Measurements from ENCODE around the gene TSPAN15.
A peak's percentile ranks its signal among the peaks of the same experiment; 100 is the strongest.

TSPAN15 gene

GRCh38 chr10:69422676-69423075 lies 28.6 kb upstream of the TSPAN15 start:
- TF ChIP-seq CTCF (IDR thresholded peaks at IDR 0.05; ENCODE audit: insufficient read depth, low read depth, low read length, missing control alignments): no peak
- no peak for DNase-seq (ENCODE audit: low read depth)

GRCh38 chr10:69425041-69425440 lies 26.2 kb upstream of the TSPAN15 start:
- DNase-seq (ENCODE audit: low read depth): no peak

More at GRCh38 chr10:69422676-69423075, 28.6 kb upstream of the TSPAN15 start:
- H3K4me3 ChIP-seq (ENCODE audit: low read length): no peak overlapping the region

GRCh38 chr10:69425511-69426298 lies 25.6 kb upstream of the TSPAN15 start:
- peak; percentile 87 for DNase-seq (ENCODE audit: low read depth)
- no peak for TF ChIP-seq CTCF (IDR thresholded peaks at IDR 0.05; ENCODE audit: insufficient read depth, low read depth, low read length, missing control alignments)
- no peak overlapping the region for H3K4me3 ChIP-seq (ENCODE audit: low read length)

More at GRCh38 chr10:69425041-69425440, 26.2 kb upstream of the TSPAN15 start:
- H3K4me3 ChIP-seq (ENCODE audit: low read length): no peak overlapping the region
- TF ChIP-seq CTCF (IDR thresholded peaks at IDR 0.05; ENCODE audit: insufficient read depth, low read depth, low read length, missing control alignments): no peak

- no peak for TF ChIP-seq CTCF (IDR thresholded peaks at IDR 0.05; ENCODE audit: insufficient read depth, low read depth, low read length, missing control alignments)
- DNase-seq (ENCODE audit: low read depth): no peak
Observed at GRCh38 chr10:69426376-69426727, 24.9 kb upstream of the TSPAN15 start.

GRCh38 chr10:69428165-69428564 lies 23.1 kb upstream of the TSPAN15 start:
- TF ChIP-seq CTCF (IDR thresholded peaks at IDR 0.05; ENCODE audit: insufficient read depth, low read depth, low read length, missing control alignments): no peak
- H3K4me3 ChIP-seq (ENCODE audit: low read length): no peak overlapping the region
- DNase-seq (ENCODE audit: low read depth): no peak

More at GRCh38 chr10:69426376-69426727, 24.9 kb upstream of the TSPAN15 start:
- H3K4me3 ChIP-seq (ENCODE audit: low read length): no peak overlapping the region

DNA sequence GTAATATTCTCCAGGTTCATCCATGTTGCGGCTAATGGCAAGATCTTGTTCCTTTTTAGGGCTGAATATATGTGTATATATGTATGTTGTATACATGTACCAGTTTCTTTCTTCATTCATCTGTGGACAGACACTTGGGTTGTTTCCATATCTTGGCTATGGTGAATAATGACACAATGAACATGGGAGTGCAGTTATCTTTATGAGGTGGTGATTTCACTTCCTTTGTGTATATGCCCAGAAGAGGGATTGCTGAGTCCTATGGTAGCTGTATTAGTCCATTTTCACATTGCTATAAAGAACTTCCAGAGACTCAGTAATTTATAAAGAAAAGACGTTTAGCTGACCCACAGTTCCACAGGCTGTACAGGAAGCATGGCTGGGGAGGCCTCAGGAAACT lies 17.1 kb upstream of the TSPAN15 start:
- DNase-seq (ENCODE audit: low read depth): no peak
- H3K4me3 ChIP-seq (ENCODE audit: low read length): no peak overlapping the region
- no peak for TF ChIP-seq CTCF (IDR thresholded peaks at IDR 0.05; ENCODE audit: insufficient read depth, low read depth, low read length, missing control alignments)

DNA sequence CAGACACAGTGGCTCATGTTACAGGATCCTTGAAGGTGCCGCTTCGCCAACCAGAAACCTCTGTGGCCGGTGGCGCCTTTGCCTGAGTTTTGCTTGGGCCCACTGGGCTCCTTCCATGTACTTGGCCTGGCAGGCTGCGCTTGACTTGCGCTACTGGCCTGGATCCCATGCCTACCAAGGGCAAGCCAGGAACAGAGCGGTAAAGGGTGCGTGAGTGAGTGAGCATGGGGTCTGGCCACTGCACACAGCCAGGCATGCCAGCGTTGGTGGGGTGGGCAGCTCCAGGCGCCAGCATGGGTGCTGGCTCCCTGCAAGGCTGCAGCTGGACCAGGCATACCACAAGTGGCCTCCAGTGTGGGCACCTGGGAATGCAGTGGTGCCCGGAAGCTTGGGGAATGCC lies 16.3 kb upstream of the TSPAN15 start:
- DNase-seq (ENCODE audit: low read depth): no peak
- no peak overlapping the region for H3K4me3 ChIP-seq (ENCODE audit: low read length)
- TF ChIP-seq CTCF (IDR thresholded peaks at IDR 0.05; ENCODE audit: insufficient read depth, low read depth, low read length, missing control alignments): no peak

All from epithelial cell of esophagus (primary cell).